Measurements from ENCODE around the gene RECQL.
A peak's percentile ranks its signal among the peaks of the same experiment; 100 is the strongest.

RECQL gene, protein sequence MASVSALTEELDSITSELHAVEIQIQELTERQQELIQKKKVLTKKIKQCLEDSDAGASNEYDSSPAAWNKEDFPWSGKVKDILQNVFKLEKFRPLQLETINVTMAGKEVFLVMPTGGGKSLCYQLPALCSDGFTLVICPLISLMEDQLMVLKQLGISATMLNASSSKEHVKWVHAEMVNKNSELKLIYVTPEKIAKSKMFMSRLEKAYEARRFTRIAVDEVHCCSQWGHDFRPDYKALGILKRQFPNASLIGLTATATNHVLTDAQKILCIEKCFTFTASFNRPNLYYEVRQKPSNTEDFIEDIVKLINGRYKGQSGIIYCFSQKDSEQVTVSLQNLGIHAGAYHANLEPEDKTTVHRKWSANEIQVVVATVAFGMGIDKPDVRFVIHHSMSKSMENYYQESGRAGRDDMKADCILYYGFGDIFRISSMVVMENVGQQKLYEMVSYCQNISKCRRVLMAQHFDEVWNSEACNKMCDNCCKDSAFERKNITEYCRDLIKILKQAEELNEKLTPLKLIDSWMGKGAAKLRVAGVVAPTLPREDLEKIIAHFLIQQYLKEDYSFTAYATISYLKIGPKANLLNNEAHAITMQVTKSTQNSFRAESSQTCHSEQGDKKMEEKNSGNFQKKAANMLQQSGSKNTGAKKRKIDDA

DNA sequence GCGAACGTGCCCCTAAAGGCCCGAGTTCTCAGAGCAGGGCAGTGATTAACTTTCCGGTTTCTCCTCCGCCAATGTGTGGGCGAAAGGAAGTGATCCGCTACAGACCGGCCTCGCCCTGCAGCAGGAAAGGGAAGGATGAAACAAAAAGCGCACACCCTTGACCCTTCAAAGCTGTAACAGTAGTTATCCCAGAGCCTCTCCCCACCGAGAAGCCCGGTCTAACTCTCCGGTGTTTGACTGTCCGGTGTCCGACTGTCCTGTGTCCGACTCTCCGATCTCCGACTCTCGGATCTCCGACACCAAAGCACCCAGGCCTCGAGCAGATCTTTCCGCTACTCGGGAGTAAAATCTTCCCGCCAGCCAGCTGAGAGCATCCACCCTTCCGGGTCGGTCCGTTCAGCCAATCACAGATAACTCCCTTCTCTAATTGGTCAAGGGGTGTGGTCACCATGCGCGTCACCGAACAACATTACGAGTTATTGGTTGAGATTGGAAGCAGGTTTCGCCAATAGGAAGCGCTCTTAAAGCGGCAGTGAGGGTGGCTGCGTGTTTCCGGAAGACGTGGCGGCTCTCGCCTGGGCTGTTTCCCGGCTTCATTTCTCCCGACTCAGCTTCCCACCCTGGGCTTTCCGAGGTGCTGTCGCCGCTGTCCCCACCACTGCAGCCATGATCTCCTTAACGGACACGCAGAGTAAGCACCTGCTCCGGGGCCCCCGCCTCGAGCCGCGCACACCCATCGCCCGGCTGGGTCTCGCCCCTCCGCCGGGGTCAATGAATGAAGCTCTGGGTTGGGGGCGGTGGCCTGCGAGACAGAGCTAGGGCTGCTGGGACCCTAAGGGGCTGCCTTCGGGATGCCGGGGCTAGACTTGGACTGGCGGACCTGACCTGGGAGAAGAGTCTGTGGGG lies at the start of gene RECQL, which contains the start of gene GOLT1B:
Gene RECQL, minus strand, starts transcription at position 378 of the 906 bp plus-strand sequence. CDS start 2,065 bp downstream, outside the sequence.
Gene GOLT1B, plus strand, starts transcription at position 532 of the 906 bp plus-strand sequence. Its CDS starts 135 bp downstream, at position 667.
- ChIA-PET CTCF (interaction anchor here (0.5 kb wide), 1 partner anchor 157 kb away, joined by 4 read pairs; no protein-coding TSS in a partner anchor), POLR2A (interaction anchor here (0.6 to 3.0 kb wide), 11 partner anchors 9 to 156 kb away, joined by 3 to 28 read pairs (median 5); partner anchors contain the start of genes LDHB, PYROXD1 and SPX)
- no peak for TF ChIP-seq BHLHE40 (IDR thresholded peaks at IDR 0.05; ENCODE audit: borderline replicate concordance)
- no peak for TF ChIP-seq ARNT (IDR thresholded peaks at IDR 0.05)
- no peak for TF ChIP-seq SP1 (IDR thresholded peaks at IDR 0.05)
- TF ChIP-seq FOXA1 (IDR thresholded peaks at IDR 0.05), result no peak
- TF ChIP-seq ELF4 (IDR thresholded peaks at IDR 0.05), result peak; percentile 90
- TF ChIP-seq FOXK2 (IDR thresholded peaks at IDR 0.05), result 0 out of 2 replicates have a peak, but pooled peaks have one; percentile 48
- no peak for TF ChIP-seq SUZ12 (IDR thresholded peaks at IDR 0.05)
- no peak for TF ChIP-seq CTBP1 (IDR thresholded peaks at IDR 0.05; ENCODE audit: borderline replicate concordance)
- TF ChIP-seq TARDBP (IDR thresholded peaks at IDR 0.05), result no peak
- peak; percentile 98 for TF ChIP-seq L3MBTL2 (conservative IDR thresholded peaks at IDR 0.05)
- no peak for TF ChIP-seq HDGF (IDR thresholded peaks at IDR 0.05; ENCODE audit: borderline replicate concordance)
- TF ChIP-seq FOXM1 (IDR thresholded peaks at IDR 0.05; ENCODE audit: borderline replicate concordance), result no peak
- no peak for TF ChIP-seq ZNF384 (IDR thresholded peaks at IDR 0.05)
- TF ChIP-seq LEF1 (IDR thresholded peaks at IDR 0.05; ENCODE audit: borderline replicate concordance), result no peak
- no peak for TF ChIP-seq PKNOX1 (IDR thresholded peaks at IDR 0.05)
- no peak for TF ChIP-seq NFRKB (IDR thresholded peaks at IDR 0.05)
- DNase-seq (ENCODE audit: extremely low spot score), result peak; percentile 94

DNA sequence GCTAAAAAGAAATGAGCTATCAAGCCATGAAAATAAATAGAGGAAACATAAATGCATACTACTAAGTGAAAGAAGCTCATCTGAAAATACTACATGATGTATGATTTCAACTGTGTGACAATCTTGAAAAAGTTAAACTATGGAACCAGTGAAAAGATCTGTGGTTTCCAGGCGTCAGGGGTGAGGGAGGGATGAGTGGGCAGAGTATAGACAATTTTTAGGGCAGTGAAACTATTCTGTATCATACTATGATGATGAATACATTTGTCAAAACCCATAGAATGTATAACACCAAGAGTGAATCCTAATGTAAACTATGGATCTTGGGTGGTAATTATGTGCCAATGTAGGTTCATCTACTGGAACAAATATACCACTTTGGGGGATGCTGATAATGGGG lies 46.0 kb upstream of the RECQL start:
- TF ChIP-seq LEF1 (IDR thresholded peaks at IDR 0.05; ENCODE audit: borderline replicate concordance) (no peak), BHLHE40 (IDR thresholded peaks at IDR 0.05; ENCODE audit: borderline replicate concordance) (no peak), FOXM1 (IDR thresholded peaks at IDR 0.05; ENCODE audit: borderline replicate concordance) (no peak), FOXK2 (IDR thresholded peaks at IDR 0.05) (no peak), ARNT (IDR thresholded peaks at IDR 0.05) (no peak), PKNOX1 (IDR thresholded peaks at IDR 0.05) (no peak), NFRKB (IDR thresholded peaks at IDR 0.05) (no peak), ELF4 (IDR thresholded peaks at IDR 0.05) (no peak), FOXA1 (IDR thresholded peaks at IDR 0.05) (no peak), SUZ12 (IDR thresholded peaks at IDR 0.05) (no peak), ZNF384 (IDR thresholded peaks at IDR 0.05) (no peak)
- ChIA-PET CTCF (no interaction called here), POLR2A (no interaction called here)
- DNase-seq (ENCODE audit: extremely low spot score), result no peak

DNA sequence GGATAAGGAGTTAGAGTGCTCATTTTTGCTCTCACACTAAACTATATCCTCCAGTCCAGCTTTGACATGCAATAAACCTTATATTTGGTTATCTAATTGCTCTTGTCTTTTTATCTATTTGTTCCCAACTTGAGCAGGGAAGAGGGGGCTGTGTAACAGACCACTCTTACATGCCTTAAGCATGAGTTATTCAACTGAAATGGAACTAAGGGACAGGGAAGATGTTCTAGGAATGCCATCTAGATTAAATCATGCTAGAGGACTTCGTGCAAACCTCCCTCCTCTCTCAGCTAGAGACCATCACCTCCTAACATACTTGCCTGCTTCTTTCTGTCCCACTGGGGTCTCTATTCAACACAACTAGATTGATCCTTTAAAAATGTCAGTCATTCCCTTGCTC lies 45.3 kb upstream of the RECQL start:
- ChIA-PET CTCF (no interaction called here), POLR2A (no interaction called here)
- DNase-seq (ENCODE audit: extremely low spot score), result no peak
- TF ChIP-seq ARNT (IDR thresholded peaks at IDR 0.05), result no peak
- no peak for TF ChIP-seq SUZ12 (IDR thresholded peaks at IDR 0.05)
- no peak for TF ChIP-seq LEF1 (IDR thresholded peaks at IDR 0.05; ENCODE audit: borderline replicate concordance)
- no peak for TF ChIP-seq FOXK2 (IDR thresholded peaks at IDR 0.05)
- TF ChIP-seq ELF4 (IDR thresholded peaks at IDR 0.05), result no peak
- no peak for TF ChIP-seq FOXA1 (IDR thresholded peaks at IDR 0.05)

GRCh38 chr12:21545557-21545956 lies 44.1 kb upstream of the RECQL start:
- no peak for TF ChIP-seq TARDBP (IDR thresholded peaks at IDR 0.05)
- TF ChIP-seq ZNF384 (IDR thresholded peaks at IDR 0.05), result no peak
- TF ChIP-seq BHLHE40 (IDR thresholded peaks at IDR 0.05; ENCODE audit: borderline replicate concordance), result no peak
- no peak for TF ChIP-seq SP1 (IDR thresholded peaks at IDR 0.05)
- TF ChIP-seq ELF4 (IDR thresholded peaks at IDR 0.05), result no peak
- no peak for TF ChIP-seq FOXM1 (IDR thresholded peaks at IDR 0.05; ENCODE audit: borderline replicate concordance)
- TF ChIP-seq LEF1 (IDR thresholded peaks at IDR 0.05; ENCODE audit: borderline replicate concordance), result no peak
- no peak for TF ChIP-seq L3MBTL2 (conservative IDR thresholded peaks at IDR 0.05)
- DNase-seq (ENCODE audit: extremely low spot score), result no peak
- ChIA-PET CTCF (no interaction called here), POLR2A (no interaction called here)

DNA sequence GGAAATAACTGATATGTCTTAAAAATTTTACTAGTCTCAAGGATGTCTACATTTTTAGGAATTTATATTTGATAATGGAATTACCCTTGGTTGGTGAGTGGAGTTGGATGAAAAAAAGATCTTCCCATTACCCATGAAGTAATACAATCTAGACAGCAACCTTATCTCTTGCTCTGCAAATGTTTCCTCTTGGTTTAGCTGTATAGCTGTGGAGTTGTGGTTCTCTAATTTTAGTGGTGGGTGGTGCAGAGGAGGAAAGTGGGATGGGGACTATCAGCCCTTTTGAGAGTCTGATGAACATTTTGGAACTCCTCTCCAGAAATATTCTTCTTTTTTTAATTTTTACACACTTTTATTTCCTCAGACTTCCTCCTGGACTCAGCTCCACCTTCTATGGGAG lies 41.7 kb upstream of the RECQL start:
- no peak for DNase-seq (ENCODE audit: extremely low spot score)
- TF ChIP-seq NFRKB (IDR thresholded peaks at IDR 0.05), result no peak
- TF ChIP-seq SUZ12 (IDR thresholded peaks at IDR 0.05), result no peak
- TF ChIP-seq HDGF (IDR thresholded peaks at IDR 0.05; ENCODE audit: borderline replicate concordance), result no peak
- no peak for TF ChIP-seq PKNOX1 (IDR thresholded peaks at IDR 0.05)
- TF ChIP-seq FOXK2 (IDR thresholded peaks at IDR 0.05), result no peak
- TF ChIP-seq L3MBTL2 (conservative IDR thresholded peaks at IDR 0.05), result no peak
- no peak for TF ChIP-seq ZNF384 (IDR thresholded peaks at IDR 0.05)
- no peak for TF ChIP-seq SP1 (IDR thresholded peaks at IDR 0.05)
- no peak for TF ChIP-seq LEF1 (IDR thresholded peaks at IDR 0.05; ENCODE audit: borderline replicate concordance)
- TF ChIP-seq FOXM1 (IDR thresholded peaks at IDR 0.05; ENCODE audit: borderline replicate concordance), result no peak
- no peak for TF ChIP-seq BHLHE40 (IDR thresholded peaks at IDR 0.05; ENCODE audit: borderline replicate concordance)
- no peak for TF ChIP-seq CTBP1 (IDR thresholded peaks at IDR 0.05; ENCODE audit: borderline replicate concordance)
- no peak for TF ChIP-seq ELF4 (IDR thresholded peaks at IDR 0.05)
- TF ChIP-seq ARNT (IDR thresholded peaks at IDR 0.05), result no peak
- TF ChIP-seq FOXA1 (IDR thresholded peaks at IDR 0.05), result no peak
- no peak for TF ChIP-seq TARDBP (IDR thresholded peaks at IDR 0.05)
- POLR2A ChIA-PET, result no interaction called here
- CTCF ChIA-PET, result no interaction called here
